GM19467 (cell line): ENCODE measurements around the gene PSMB3.
A peak's percentile ranks its signal among the peaks of the same experiment; 100 is the strongest.
"Not testable (repeated sequence)": the region's sequence is repeated elsewhere in the genome, so short reads cannot be mapped to it uniquely, and the experiment has no call there.

Experiments used
- ATAC-seq: cut with Tn5 transposase; IDR thresholded peaks from one replicate; pipeline ENCODE4 v1.9.1; 2021; ENCODE audit warnings: mild to moderate bottlenecking, moderate library complexity; ENCODE audit not compliant: unreplicated experiment

Gene PSMB3

GRCh38 chr17:38790148-38790707, 37.7 kb downstream of the PSMB3 start:
- ATAC-seq, result not testable (repeated sequence)

- ATAC-seq, result no peak
These were observed 38.6 kb downstream of the PSMB3 start for GRCh38 chr17:38791162-38791561.

- no peak for ATAC-seq
These were observed 41.7 kb downstream of the PSMB3 start for GRCh38 chr17:38794221-38794620.

- no peak for ATAC-seq
These were observed 44.1 kb downstream of the PSMB3 start for GRCh38 chr17:38796451-38797157.

- ATAC-seq, result no peak
These were observed 44.6 kb downstream of the PSMB3 start for GRCh38 chr17:38797158-38797490.

GRCh38 chr17:38797828-38798227, 45.3 kb downstream of the PSMB3 start:
- no peak for ATAC-seq

- peak; percentile 24 for ATAC-seq
These were observed 46.3 kb downstream of the PSMB3 start for GRCh38 chr17:38798614-38799500.

GRCh38 chr17:38799501-38800236, 47.1 kb downstream of the PSMB3 start, which contains the start of gene PIP4K2B:
Gene PIP4K2B (minus strand): TSS chr17:38799556. CDS start chr17:38799424, 132 bp downstream.
- peak; percentile 80 for ATAC-seq

- no peak for ATAC-seq
These were observed 47.8 kb downstream of the PSMB3 start for GRCh38 chr17:38800237-38800760.

- ATAC-seq, result no peak
These were observed 57.3 kb downstream of the PSMB3 start for GRCh38 chr17:38809828-38810227.
